ENCODE data around the gene NUS1.
"Not testable (repeated sequence)": the region's sequence is repeated elsewhere in the genome, so short reads cannot be mapped to it uniquely, and the experiment has no call there.

NUS1 gene

GRCh38 chr6:117685359-117685758 lies 10.1 kb downstream of the NUS1 start:
- Histone ChIP-seq H3K4me1 (ENCODE audit: control insufficient read depth, insufficient read depth, low read length) (no peaks in the 10 kb centered on the region), H3K36me3 (ENCODE audit: control insufficient read depth in 2 of 2, insufficient read depth in 1 of 2, low read length in 2 of 2) (peaks cover 0 to 3% of the 10 kb centered on the region in 2 experiments; a peak in 1 of 3 replicates), H3K27ac (ENCODE audit: extremely low read depth, low read depth, low read length) (no peak overlapping the region), H3K4me3 (ENCODE audit: low read depth, low read length) (no peak overlapping the region), H3K9me3 (ENCODE audit: control insufficient read depth, insufficient read depth, low read depth, low read length) (no peaks in the 10 kb centered on the region)
- CTCF ChIA-PET: no interaction called here
- TF ChIP-seq ZNF175 (tag by site-specific recombination; IDR thresholded peaks at IDR 0.05): no peak
- TF ChIP-seq ZNF580 (tag by site-specific recombination; IDR thresholded peaks at IDR 0.05): no peak
- TF ChIP-seq ZIC2 (tag by site-specific recombination; IDR thresholded peaks at IDR 0.05): no peak
- POLR2A ChIA-PET: no interaction called here

- ChIA-PET CTCF (no interaction called here), POLR2A (no interaction called here)
- no peak for TF ChIP-seq ZNF449 (tag by site-specific recombination; IDR thresholded peaks at IDR 0.05)
- no peak for TF ChIP-seq PRDM4 (tag by site-specific recombination; IDR thresholded peaks at IDR 0.05)
- TF ChIP-seq ZNF645 (tag by site-specific recombination; IDR thresholded peaks at IDR 0.05): no peak
- no peak for TF ChIP-seq BCL11A (tag by site-specific recombination; IDR thresholded peaks at IDR 0.05; ENCODE audit: low read depth)
- TF ChIP-seq ZNF121 (tag by site-specific recombination; IDR thresholded peaks at IDR 0.05): no peak
- no peak for TF ChIP-seq ZBTB10 (tag by site-specific recombination; IDR thresholded peaks at IDR 0.05)
- no peak for TF ChIP-seq ZNF280C (tag by site-specific recombination; IDR thresholded peaks at IDR 0.05)
- TF ChIP-seq ZNF701 (tag by site-specific recombination; IDR thresholded peaks at IDR 0.05): no peak
- TF ChIP-seq ZNF423 (tag by site-specific recombination; IDR thresholded peaks at IDR 0.05): no peak
- TF ChIP-seq IKZF3 (tag by site-specific recombination; IDR thresholded peaks at IDR 0.05): no peak
- no peak for TF ChIP-seq ZNF354C (tag by site-specific recombination; IDR thresholded peaks at IDR 0.05; ENCODE audit: borderline replicate concordance, low read depth)
- Histone ChIP-seq H3K27ac (ENCODE audit: extremely low read depth, low read depth, low read length) (no peak overlapping the region), H3K4me1 (ENCODE audit: control insufficient read depth, insufficient read depth, low read length) (no peaks in the 10 kb centered on the region), H3K9me3 (ENCODE audit: control insufficient read depth, insufficient read depth, low read depth, low read length) (no peaks in the 10 kb centered on the region), H3K4me3 (ENCODE audit: low read depth, low read length) (no peak overlapping the region), H3K36me3 (ENCODE audit: control insufficient read depth in 2 of 2, insufficient read depth in 1 of 2, low read length in 2 of 2) (peaks cover 0 to 3% of the 10 kb centered on the region in 2 experiments; a peak in 1 of 3 replicates)
These were observed 11.9 kb downstream of the NUS1 start for GRCh38 chr6:117687021-117687648.

- H3K4me3 ChIP-seq (ENCODE audit: low read depth, low read length); H3K27ac ChIP-seq (ENCODE audit: extremely low read depth, low read depth, low read length); H3K9me3 ChIP-seq (ENCODE audit: control insufficient read depth, insufficient read depth, low read depth, low read length); H3K4me1 ChIP-seq (ENCODE audit: control insufficient read depth, insufficient read depth, low read length); POLR2A ChIA-PET: not testable (repeated sequence)
- CTCF ChIA-PET: interaction anchor here (1.2 to 1.5 kb wide), 2 partner anchors 16 to 240 kb away, joined by 3 read pairs; no protein-coding TSS in a partner anchor
- H3K36me3 ChIP-seq (ENCODE audit: control insufficient read depth in 2 of 2, insufficient read depth in 1 of 2, low read length in 2 of 2): peaks cover 2 to 23% of the 10 kb centered on the region in 2 experiments
These were observed 14.3 kb downstream of the NUS1 start for GRCh38 chr6:117689584-117689983.
